A549 (cell line): ENCODE data around the gene FOLR1. TPM values are rescaled to one million over a fixed set of nuclear protein-coding genes. Genes with fewer than 3 reads are reported as not detected.

ENCODE experiments used
- ATAC-seq, 2 experiments: fragments of 200-7000 bp in 1 of 2; fragments of >200 bp in 1 of 2; cut with Nextera tagmentation in 1 of 2; cut with Tn5 transposase in 1 of 2; 3 replicates each; pipeline versions ENCODE4 v1.8.0 to v1.9.1; 2018 to 2020; ENCODE audit warnings: mild to moderate bottlenecking in 1 of 2, moderate library complexity in 1 of 2
- CTCF ChIA-PET: fragments of 300-600 bp; sonication (Branson Sonifier 250); formaldehyde crosslinking; extraction: SDS; loops from one replicate; lab custom pipeline; 2021; ENCODE audit warnings: antibody characterized with exemption, inconsistent platforms; lab: Yijun Ruan, JAX
- POLR2A ChIA-PET: fragments of 350-600 bp; formaldehyde crosslinking; extraction: SDS; loops from one replicate; lab custom pipeline; 2021; ENCODE audit warnings: antibody characterized with exemption, inconsistent platforms; lab: Yijun Ruan, JAX
- DNase-seq, 2 experiments: peaks; one replicate each; pipeline versions ENCODE4 v3.0.0 to v3.0.0-alpha.2; 2011 to 2016; ENCODE audit warnings: low read depth in 1 of 2, low spot score in 1 of 2
- FAIRE-seq: peaks from 2 replicates; lab custom pipeline; 2011; peaks lifted over from hg19 to GRCh38; lab: Jason Lieb, UNC
- H3K27ac ChIP-seq, 2 experiments: fragments of >200 bp; sonication (Bioruptor Twin); formaldehyde crosslinking; 3 replicates each; pipeline ENCODE4 v1.5.1; 2016 to 2017
- H3K4me1 ChIP-seq: fragments of >200 bp; sonication (Bioruptor Twin); formaldehyde crosslinking; 3 replicates; pipeline ENCODE4 v1.6.1; 2016
- H3K4me2 ChIP-seq: fragments of >200 bp; sonication (Bioruptor Twin); formaldehyde crosslinking; 3 replicates; pipeline ENCODE4 v1.6.1; 2016
- H3K4me3 ChIP-seq: fragments of >200 bp; sonication (Bioruptor Twin); formaldehyde crosslinking; 3 replicates; pipeline ENCODE4 v1.5.1; 2016
- H3K9me3 ChIP-seq: fragments of >200 bp; sonication (Bioruptor Twin); formaldehyde crosslinking; 3 replicates; pipeline ENCODE4 v1.6.1; 2016
- CHD2 ChIP-seq: fragments of 150-350 bp; IDR thresholded peaks from 2 replicates; pipeline ENCODE4 v1.6.1; 2014; ENCODE audit warnings: low read length; ENCODE audit not compliant: partially characterized antibody
- EP300 ChIP-seq, 2 experiments: fragments of >200 bp; sonication (Bioruptor Twin); formaldehyde crosslinking; IDR thresholded peaks; 2 replicates in 1 of 2; 3 replicates in 1 of 2; pipeline ENCODE4 v1.6.1; 2016 to 2017
- GATA3 ChIP-seq: IDR thresholded peaks from 2 replicates; pipeline ENCODE4 v1.6.1; 2012; ENCODE audit warnings: borderline replicate concordance
- HEYL ChIP-seq: fragments of 250-450 bp; sonication (Bioruptor Pico); IDR thresholded peaks from 2 replicates; pipeline ENCODE4 v1.8.0; 2021; ENCODE audit warnings: mild to moderate bottlenecking, moderate library complexity
- JUN ChIP-seq, 2 experiments: fragments of >200 bp; sonication (Bioruptor Twin); formaldehyde crosslinking; IDR thresholded peaks; 2 replicates in 1 of 2; 3 replicates in 1 of 2; pipeline ENCODE4 v1.6.1; 2016 to 2017
- KDM5A ChIP-seq: fragments of 200-600 bp; sonication (generic); IDR thresholded peaks from 2 replicates; pipeline ENCODE4 v1.6.1; 2016; ENCODE audit warnings: antibody characterized with exemption, mild to moderate bottlenecking
- NR3C1 ChIP-seq: fragments of >200 bp; sonication (Bioruptor Twin); formaldehyde crosslinking; IDR thresholded peaks from 3 replicates; pipeline ENCODE4 v1.6.1; 2017
- POLR2A ChIP-seq: IDR thresholded peaks from 2 replicates; pipeline ENCODE4 v1.6.1; 2012; ENCODE audit warnings: mild to moderate bottlenecking, low read length
- RFX5 ChIP-seq: fragments of 450-650 bp; IDR thresholded peaks from 2 replicates; pipeline ENCODE4 v1.7.1; 2014; ENCODE audit warnings: antibody characterized with exemption, mild to moderate bottlenecking, moderate library complexity
- TFCP2L1 ChIP-seq: fragments of 250-450 bp; sonication (Bioruptor Pico); IDR thresholded peaks from 2 replicates; pipeline ENCODE4 v1.5.0; 2021; ENCODE audit warnings: mild to moderate bottlenecking
- ZFP36 ChIP-seq: fragments of 450-650 bp; IDR thresholded peaks from 2 replicates; pipeline ENCODE4 v1.6.1; 2014; ENCODE audit warnings: borderline replicate concordance; ENCODE audit not compliant: partially characterized antibody
- WGBS: methylation state at CpG from one replicate; pipeline ENCODE4 v1.1.6; 2017; ENCODE audit errors: missing lambda C conversion rate; 5-methylcytosine and 5-hydroxymethylcytosine counted together
- polyA plus RNA-seq, 4 experiments: library from polyadenylated mRNA; depleted of rRNA in 3 of 4; stranded (reverse); fragments of >200 nt; fragmentation: RNase III in 1 of 4; extraction: RNeasy Plus Mini Kit Qiagen cat#74134 plus additional on column Dnase treatment in 1 of 4; gene quantifications; 2 replicates in 3 of 4; 3 replicates in 1 of 4; pipeline ENCODE4 v1.2.3, GENCODE V29; 2011 to 2017
- TF ChIP-seq, protein P1 (sequence below): IDR thresholded peaks from 2 replicates; pipeline ENCODE4 v1.6.1; 2012
- TF ChIP-seq, protein P2 (sequence below): fragments of 250-450 bp; sonication (Bioruptor Pico); IDR thresholded peaks from 2 replicates; pipeline ENCODE4 v1.5.0; 2020; ENCODE audit warnings: low read depth, mild to moderate bottlenecking, moderate library complexity
- TF ChIP-seq, protein P3 (sequence below): fragments of >200 bp; sonication (Bioruptor Twin); formaldehyde crosslinking; IDR thresholded peaks from 3 replicates; pipeline ENCODE4 v1.6.1; 2016

FOLR1 gene
- polyA plus RNA-seq, 2 of the 4 experiments (the other 2 are of a cell fraction): 0.08 to 0.22 TPM

DNA sequence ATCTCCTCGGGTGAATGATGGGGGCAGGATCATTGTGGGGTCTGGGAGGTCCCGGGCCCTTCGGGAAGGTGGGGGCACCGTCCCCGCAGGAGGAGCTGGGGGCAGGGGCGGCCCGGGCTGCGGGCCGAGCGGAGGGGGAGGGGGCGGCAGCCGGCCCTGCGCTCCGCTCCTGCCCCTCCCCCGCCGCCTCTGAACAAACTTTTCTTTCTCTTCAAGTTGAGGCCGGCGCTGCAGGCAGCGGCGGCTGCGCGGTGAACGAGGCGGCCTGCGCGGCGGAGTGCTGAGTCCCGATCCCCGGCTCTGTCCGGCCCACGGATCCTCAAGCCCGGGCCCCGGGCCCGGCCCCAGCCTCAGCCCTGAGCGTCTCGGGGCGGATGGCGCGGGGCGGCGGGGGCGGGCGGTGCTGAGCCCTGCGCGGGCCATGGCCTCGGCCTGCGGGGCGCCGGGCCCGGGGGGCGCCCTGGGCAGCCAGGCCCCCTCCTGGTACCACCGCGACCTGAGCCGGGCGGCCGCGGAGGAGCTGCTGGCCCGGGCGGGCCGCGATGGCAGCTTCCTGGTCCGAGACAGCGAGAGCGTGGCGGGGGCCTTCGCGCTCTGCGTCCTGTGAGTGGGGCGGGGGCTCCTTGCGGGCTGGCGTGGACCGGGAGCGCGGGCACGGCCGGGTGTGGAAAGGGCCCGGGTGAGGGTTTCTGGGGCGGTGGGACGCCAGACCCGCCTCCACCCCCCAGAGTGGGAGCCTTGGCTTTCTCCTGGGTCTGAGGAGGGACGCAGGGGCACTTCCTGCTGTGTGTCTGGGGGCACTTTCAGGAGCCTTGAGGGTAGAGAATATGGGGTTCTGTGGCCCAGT, 32.8 kb downstream of the FOLR1 start, which contains the start of gene INPPL1:
Gene INPPL1 (plus strand): TSS at position 204 of the 847 bp plus-strand sequence. CDS start 218 bp downstream, at position 422.
- peak in 1 of 2 experiments; percentile 27; a peak in 1 of 5 replicates for TF ChIP-seq JUN (IDR thresholded peaks at IDR 0.05)
- 0 out of 2 replicates have a peak, but pooled peaks have one; percentile 17 for TF ChIP-seq POLR2A
- no peak for TF ChIP-seq HEYL (CRISPR knock-in tag)
- TF ChIP-seq, all 56 proteins: peak for 2
- ATAC-seq: peak in 1 of 2 experiments; percentile 6; a peak in 1 of 6 replicates
- Histone ChIP-seq H3K9me3 (no peaks in the 10 kb centered on the region), H3K27ac (peak within 1 kb of the TSS; percentile 97 to 98), H3K4me1 (peaks cover 24% of the 10 kb centered on the region), H3K4me2 (peak within 1 kb of the TSS; percentile 93), H3K4me3 (peak within 1 kb of the TSS; percentile 92)
- CTCF ChIA-PET: interaction anchor here (1.0 to 9.4 kb wide), 2 partner anchors 12 to 206 kb away, joined by 4 to 83 read pairs; no protein-coding TSS in a partner anchor
- FAIRE-seq: no peak
- no CpG with 5 or more reads among the region's 81 CpGs for WGBS
- POLR2A ChIA-PET: no interaction called here
- no peak for DNase-seq

DNA sequence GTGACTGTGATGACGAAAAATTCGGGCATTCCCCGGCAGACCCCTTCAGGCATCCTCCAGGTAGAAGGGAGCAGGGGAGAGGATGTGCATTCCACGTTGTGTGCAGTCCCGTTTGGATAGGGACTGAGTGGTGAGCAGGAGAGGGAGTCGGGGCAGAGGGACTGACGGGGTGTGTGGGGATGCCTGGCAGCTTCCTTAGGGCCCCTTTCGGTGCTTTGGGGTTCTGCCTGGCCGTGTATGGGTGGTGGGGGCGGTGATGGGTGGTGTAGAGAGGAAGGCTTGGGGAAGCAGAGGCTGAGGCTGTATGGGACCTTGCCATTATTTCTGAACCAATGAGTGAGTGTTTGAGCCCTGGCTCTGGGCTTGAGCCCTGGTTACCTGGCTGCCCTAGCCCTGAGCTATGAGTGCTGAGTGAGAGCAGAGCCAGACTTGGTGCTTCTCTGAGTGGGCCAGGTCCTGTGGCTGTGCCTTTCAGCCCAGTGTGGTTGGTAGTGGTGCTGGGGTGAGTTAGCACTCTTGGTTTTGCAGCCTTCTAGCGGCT, 33.5 kb downstream of the FOLR1 start:
- 19% methylated on average over 10 of the region's 11 CpGs for WGBS
- no peak for FAIRE-seq
- no peak for DNase-seq
- Histone ChIP-seq H3K4me2 (peak overlapping the region; percentile 93), H3K27ac (peak overlapping the region; percentile 97 to 98), H3K4me1 (peaks cover 24% of the 10 kb centered on the region), H3K9me3 (no peaks in the 10 kb centered on the region), H3K4me3 (peak overlapping the region; percentile 92)
- peak in 1 of 2 experiments; percentile 3; a peak in 2 of 6 replicates for ATAC-seq
- CTCF ChIA-PET: interaction anchor here (1.0 to 9.4 kb wide), 2 partner anchors 11 to 205 kb away, joined by 4 to 83 read pairs; no protein-coding TSS in a partner anchor
- TF ChIP-seq KDM5A (no peak), ZFP36 (no peak)
- POLR2A ChIA-PET: interaction anchor here (1.6 kb wide), 1 partner anchor 10 kb away, joined by 6 read pairs; no protein-coding TSS in a partner anchor

DNA sequence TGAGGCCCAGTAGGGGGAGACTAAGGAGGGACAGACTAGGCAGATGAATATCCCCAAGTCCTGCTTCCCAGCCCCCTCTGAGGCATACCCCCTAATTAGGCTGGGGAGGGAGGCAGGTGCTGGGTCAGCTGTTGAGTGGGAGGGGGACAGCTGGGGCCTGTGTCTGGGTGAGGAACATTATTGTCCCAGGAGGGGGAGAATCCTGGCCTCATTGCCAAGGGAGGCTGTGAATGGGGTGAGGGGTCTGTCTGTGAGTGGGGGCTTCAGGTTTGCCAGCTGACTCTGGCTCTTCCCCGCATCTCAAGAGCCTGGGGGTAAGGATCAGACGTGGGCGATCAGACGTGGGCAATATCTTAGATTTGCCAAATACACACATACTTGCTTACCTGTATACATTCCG, 34.8 kb downstream of the FOLR1 start:
- TF ChIP-seq POLR2A (no peak), EP300 (IDR thresholded peaks at IDR 0.05) (no peak), CHD2 (no peak), GATA3 (no peak), TFCP2L1 (CRISPR knock-in tag) (no peak), NR3C1 (no peak), RFX5 (no peak)
- TF ChIP-seq, protein P1, sequence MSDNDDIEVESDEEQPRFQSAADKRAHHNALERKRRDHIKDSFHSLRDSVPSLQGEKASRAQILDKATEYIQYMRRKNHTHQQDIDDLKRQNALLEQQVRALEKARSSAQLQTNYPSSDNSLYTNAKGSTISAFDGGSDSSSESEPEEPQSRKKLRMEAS: no peak
- TF ChIP-seq, protein P2, sequence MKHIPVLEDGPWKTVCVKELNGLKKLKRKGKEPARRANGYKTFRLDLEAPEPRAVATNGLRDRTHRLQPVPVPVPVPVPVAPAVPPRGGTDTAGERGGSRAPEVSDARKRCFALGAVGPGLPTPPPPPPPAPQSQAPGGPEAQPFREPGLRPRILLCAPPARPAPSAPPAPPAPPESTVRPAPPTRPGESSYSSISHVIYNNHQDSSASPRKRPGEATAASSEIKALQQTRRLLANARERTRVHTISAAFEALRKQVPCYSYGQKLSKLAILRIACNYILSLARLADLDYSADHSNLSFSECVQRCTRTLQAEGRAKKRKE (CRISPR knock-in tag): no peak
- TF ChIP-seq, protein P3, sequence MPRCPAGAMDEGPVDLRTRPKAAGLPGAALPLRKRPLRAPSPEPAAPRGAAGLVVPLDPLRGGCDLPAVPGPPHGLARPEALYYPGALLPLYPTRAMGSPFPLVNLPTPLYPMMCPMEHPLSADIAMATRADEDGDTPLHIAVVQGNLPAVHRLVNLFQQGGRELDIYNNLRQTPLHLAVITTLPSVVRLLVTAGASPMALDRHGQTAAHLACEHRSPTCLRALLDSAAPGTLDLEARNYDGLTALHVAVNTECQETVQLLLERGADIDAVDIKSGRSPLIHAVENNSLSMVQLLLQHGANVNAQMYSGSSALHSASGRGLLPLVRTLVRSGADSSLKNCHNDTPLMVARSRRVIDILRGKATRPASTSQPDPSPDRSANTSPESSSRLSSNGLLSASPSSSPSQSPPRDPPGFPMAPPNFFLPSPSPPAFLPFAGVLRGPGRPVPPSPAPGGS: no peak
- Histone ChIP-seq H3K27ac (no peak overlapping the region), H3K4me1 (peaks cover 24% of the 10 kb centered on the region), H3K9me3 (no peaks in the 10 kb centered on the region), H3K4me3 (no peak overlapping the region), H3K4me2 (no peak overlapping the region)
- FAIRE-seq: no peak
- no peak for ATAC-seq
- DNase-seq: no peak
- ChIA-PET POLR2A (interaction anchor here (1.6 kb wide), 1 partner anchor 9 kb away, joined by 6 read pairs; no protein-coding TSS in a partner anchor), CTCF (interaction anchor here (1.2 to 9.4 kb wide), 4 partner anchors 10 to 83 kb away, joined by 3 to 83 read pairs (median 4); no protein-coding TSS in a partner anchor)
- 94% methylated on average over 5 of the region's 5 CpGs for WGBS
